ENCODE results near the gene NRP1. TPM values are rescaled to one million over a fixed set of nuclear protein-coding genes. Genes with fewer than 3 reads are reported as not detected.

The NRP1 gene
- polyA plus RNA-seq, 1 of the 3 experiments (the other 2 are of a cell fraction), result 129 TPM

DNA sequence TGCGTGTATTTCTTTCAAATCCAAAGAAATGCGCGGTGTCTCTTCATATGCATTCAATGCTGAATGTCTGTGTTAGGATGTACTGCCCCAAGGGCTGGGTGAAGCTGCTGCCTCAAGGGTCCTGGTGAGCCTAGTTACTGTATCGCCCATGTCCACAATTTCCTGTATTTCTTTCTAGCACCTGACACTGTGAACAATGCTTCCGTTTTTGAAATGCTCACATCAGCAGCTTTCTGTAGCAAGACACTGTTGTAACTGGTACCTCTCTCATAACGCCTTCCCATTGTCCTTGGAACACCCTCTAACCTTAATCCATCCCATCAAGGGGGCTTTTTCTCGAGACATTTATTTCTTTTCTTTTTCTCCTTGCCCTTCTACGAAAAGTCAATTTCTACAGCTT is 25.1 kb downstream of the NRP1 start:
- 96% methylated on average over 8 of the region's 8 CpGs for WGBS (ENCODE audit: low lambda C conversion rate)
- peaks cover 100% of the 10 kb centered on the region for H3K79me2 ChIP-seq (ENCODE audit: insufficient read depth)
- H3K4me2 ChIP-seq, result no peak overlapping the region
- no peak overlapping the region for H3K9ac ChIP-seq
- no peak overlapping the region for H3K4me3 ChIP-seq (ENCODE audit: low read depth in 2 of 2, low read length in 1 of 2)
- no peak for DNase-seq
- TF ChIP-seq, protein P1, sequence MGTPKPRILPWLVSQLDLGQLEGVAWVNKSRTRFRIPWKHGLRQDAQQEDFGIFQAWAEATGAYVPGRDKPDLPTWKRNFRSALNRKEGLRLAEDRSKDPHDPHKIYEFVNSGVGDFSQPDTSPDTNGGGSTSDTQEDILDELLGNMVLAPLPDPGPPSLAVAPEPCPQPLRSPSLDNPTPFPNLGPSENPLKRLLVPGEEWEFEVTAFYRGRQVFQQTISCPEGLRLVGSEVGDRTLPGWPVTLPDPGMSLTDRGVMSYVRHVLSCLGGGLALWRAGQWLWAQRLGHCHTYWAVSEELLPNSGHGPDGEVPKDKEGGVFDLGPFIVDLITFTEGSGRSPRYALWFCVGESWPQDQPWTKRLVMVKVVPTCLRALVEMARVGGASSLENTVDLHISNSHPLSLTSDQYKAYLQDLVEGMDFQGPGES (IDR thresholded peaks at IDR 0.05; ENCODE audit: low read depth, low read length), result no peak
- TF ChIP-seq ELF1 (IDR thresholded peaks at IDR 0.05) (no peak), RXRA (IDR thresholded peaks at IDR 0.05; ENCODE audit: borderline replicate concordance, low read depth) (no peak), NFIC (IDR thresholded peaks at IDR 0.05; ENCODE audit: borderline replicate concordance) (no peak), GABPA (IDR thresholded peaks at IDR 0.05; ENCODE audit: low read depth) (no peak), TEAD4 (IDR thresholded peaks at IDR 0.05; ENCODE audit: borderline replicate concordance, insufficient read depth) (no peak), FOXM1 (IDR thresholded peaks at IDR 0.05; ENCODE audit: low read depth) (no peak), MEF2A (IDR thresholded peaks at IDR 0.05; ENCODE audit: borderline replicate concordance, low read depth) (no peak), RCOR1 (IDR thresholded peaks at IDR 0.05; ENCODE audit: low read length) (no peak), TAF1 (IDR thresholded peaks at IDR 0.05; ENCODE audit: borderline replicate concordance, low read depth, low read length) (no peak), GATA2 (CRISPR knock-in tag; IDR thresholded peaks at IDR 0.05) (no peak), FOXJ3 (CRISPR knock-in tag; IDR thresholded peaks at IDR 0.05) (no peak), EP300 (IDR thresholded peaks at IDR 0.05; ENCODE audit: borderline replicate concordance in 1 of 2, low read depth in 1 of 2, low read length in 1 of 2) (no peak), YY1 (IDR thresholded peaks at IDR 0.05; ENCODE audit: low read depth) (no peak)
- TF ChIP-seq, protein P2, sequence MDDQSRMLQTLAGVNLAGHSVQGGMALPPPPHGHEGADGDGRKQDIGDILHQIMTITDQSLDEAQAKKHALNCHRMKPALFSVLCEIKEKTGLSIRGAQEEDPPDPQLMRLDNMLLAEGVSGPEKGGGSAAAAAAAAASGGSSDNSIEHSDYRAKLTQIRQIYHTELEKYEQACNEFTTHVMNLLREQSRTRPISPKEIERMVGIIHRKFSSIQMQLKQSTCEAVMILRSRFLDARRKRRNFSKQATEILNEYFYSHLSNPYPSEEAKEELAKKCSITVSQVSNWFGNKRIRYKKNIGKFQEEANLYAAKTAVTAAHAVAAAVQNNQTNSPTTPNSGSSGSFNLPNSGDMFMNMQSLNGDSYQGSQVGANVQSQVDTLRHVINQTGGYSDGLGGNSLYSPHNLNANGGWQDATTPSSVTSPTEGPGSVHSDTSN (IDR thresholded peaks at IDR 0.05), result no peak
- TF ChIP-seq, protein P3, sequence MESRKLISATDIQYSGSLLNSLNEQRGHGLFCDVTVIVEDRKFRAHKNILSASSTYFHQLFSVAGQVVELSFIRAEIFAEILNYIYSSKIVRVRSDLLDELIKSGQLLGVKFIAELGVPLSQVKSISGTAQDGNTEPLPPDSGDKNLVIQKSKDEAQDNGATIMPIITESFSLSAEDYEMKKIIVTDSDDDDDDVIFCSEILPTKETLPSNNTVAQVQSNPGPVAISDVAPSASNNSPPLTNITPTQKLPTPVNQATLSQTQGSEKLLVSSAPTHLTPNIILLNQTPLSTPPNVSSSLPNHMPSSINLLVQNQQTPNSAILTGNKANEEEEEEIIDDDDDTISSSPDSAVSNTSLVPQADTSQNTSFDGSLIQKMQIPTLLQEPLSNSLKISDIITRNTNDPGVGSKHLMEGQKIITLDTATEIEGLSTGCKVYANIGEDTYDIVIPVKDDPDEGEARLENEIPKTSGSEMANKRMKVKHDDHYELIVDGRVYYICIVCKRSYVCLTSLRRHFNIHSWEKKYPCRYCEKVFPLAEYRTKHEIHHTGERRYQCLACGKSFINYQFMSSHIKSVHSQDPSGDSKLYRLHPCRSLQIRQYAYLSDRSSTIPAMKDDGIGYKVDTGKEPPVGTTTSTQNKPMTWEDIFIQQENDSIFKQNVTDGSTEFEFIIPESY (IDR thresholded peaks at IDR 0.05; ENCODE audit: borderline replicate concordance, low read depth), result no peak
- TF ChIP-seq, protein P4, sequence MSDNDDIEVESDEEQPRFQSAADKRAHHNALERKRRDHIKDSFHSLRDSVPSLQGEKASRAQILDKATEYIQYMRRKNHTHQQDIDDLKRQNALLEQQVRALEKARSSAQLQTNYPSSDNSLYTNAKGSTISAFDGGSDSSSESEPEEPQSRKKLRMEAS (IDR thresholded peaks at IDR 0.05; ENCODE audit: low read depth), result no peak
- peaks cover 26% of the 10 kb centered on the region for H3F3A ChIP-seq (replicated peaks; ENCODE audit: insufficient read depth)
- POLR2A ChIA-PET, result no interaction called here
- peaks cover 91% of the 10 kb centered on the region for H4K20me1 ChIP-seq (ENCODE audit: insufficient read depth)
- peaks cover 7 to 20% of the 10 kb centered on the region in 2 experiments; a peak in 3 of 4 replicates for H3K4me1 ChIP-seq (ENCODE audit: control insufficient read depth in 1 of 2, insufficient read depth in 2 of 2, low read depth in 1 of 2, low read length in 1 of 2)
- no peaks in the 10 kb centered on the region for H3K9me3 ChIP-seq
- no peaks in the 10 kb centered on the region for H3K27me3 ChIP-seq (ENCODE audit: insufficient read depth)
- H3K9me2 ChIP-seq, result no peaks in the 10 kb centered on the region
- CTCF ChIA-PET, result interaction anchor here (1.5 kb wide), 1 partner anchor 19 kb away, joined by 3 read pairs; no protein-coding TSS in a partner anchor
- H3K27ac ChIP-seq (ENCODE audit: low read depth in 2 of 2, low read length in 1 of 2), result no peak overlapping the region
- H2AFZ ChIP-seq (ENCODE audit: low read depth), result no peak overlapping the region
- H3K36me3 ChIP-seq (replicated peaks in 1 of 2; ENCODE audit: control insufficient read depth in 1 of 2, insufficient read depth in 2 of 2, low read length in 1 of 2), result peaks cover 8 to 73% of the 10 kb centered on the region in 2 experiments

Data from SK-N-SH (cell line).